ENCODE data around the gene ZDHHC22. TPM values are rescaled to one million over a fixed set of nuclear protein-coding genes. Genes with fewer than 3 reads are reported as not detected.

The ZDHHC22 gene
- total and polyA plus RNA-seq, 2 of the 13 experiments (the other 11 are each of a cell fraction or from before 2014, with no cell fraction given): not detected

Other genes starting within 250 kb of the ZDHHC22 start
- 6.2 and 8.4 TPM in 2 replicates for gene IRF2BPL, start 113.1 kb downstream of the ZDHHC22 start, total RNA-seq (2016; rRNA removed; fragmentation: Illumina TruSeq; extraction: Trizol)
- gene IRF2BPL, start 113.1 kb downstream of the ZDHHC22 start, polyA plus RNA-seq (2011; rRNA removed): 6.6 and 7.8 TPM in 2 replicates
- gene CIPC, start 43.5 kb downstream of the ZDHHC22 start, total RNA-seq (2016; rRNA removed; fragmentation: Illumina TruSeq; extraction: Trizol): 13.9 and 18.4 TPM in 2 replicates
- 6.0 and 7.6 TPM in 2 replicates for gene CIPC, start 43.5 kb downstream of the ZDHHC22 start, polyA plus RNA-seq (2011; rRNA removed)
- 0.08 and 0.27 TPM in 2 replicates for gene TMEM63C, start 40.0 kb upstream of the ZDHHC22 start, total RNA-seq (2016; rRNA removed; fragmentation: Illumina TruSeq; extraction: Trizol)
- 0.17 and 0.59 TPM in 2 replicates for gene TMEM63C, start 40.0 kb upstream of the ZDHHC22 start, polyA plus RNA-seq (2011; rRNA removed)
- not detected in 2 replicates for gene NGB, start 129.4 kb upstream of the ZDHHC22 start, total RNA-seq (2016; rRNA removed; fragmentation: Illumina TruSeq; extraction: Trizol)
- gene NGB, start 129.4 kb upstream of the ZDHHC22 start, polyA plus RNA-seq (2011; rRNA removed): 0.04 and 0.05 TPM in 2 replicates
- 7.9 and 15.9 TPM in 2 replicates for gene POMT2, start 179.1 kb upstream of the ZDHHC22 start, total RNA-seq (2016; rRNA removed; fragmentation: Illumina TruSeq; extraction: Trizol)
- gene POMT2, start 179.1 kb upstream of the ZDHHC22 start, polyA plus RNA-seq (2011; rRNA removed): 15.3 and 17.7 TPM in 2 replicates
- gene GSTZ1, start 179.2 kb upstream of the ZDHHC22 start, total RNA-seq (2016; rRNA removed; fragmentation: Illumina TruSeq; extraction: Trizol): 26.9 and 27.6 TPM in 2 replicates
- 14.4 and 15.7 TPM in 2 replicates for gene GSTZ1, start 179.2 kb upstream of the ZDHHC22 start, polyA plus RNA-seq (2011; rRNA removed)
- 11.7 and 17.5 TPM in 2 replicates for gene TMED8, start 235.3 kb upstream of the ZDHHC22 start, total RNA-seq (2016; rRNA removed; fragmentation: Illumina TruSeq; extraction: Trizol)
- 4.7 and 6.0 TPM in 2 replicates for gene TMED8, start 235.3 kb upstream of the ZDHHC22 start, polyA plus RNA-seq (2011; rRNA removed)
- 1.3 and 2.0 TPM in 2 replicates for gene SAMD15, start 235.6 kb upstream of the ZDHHC22 start, total RNA-seq (2016; rRNA removed; fragmentation: Illumina TruSeq; extraction: Trizol)
- gene SAMD15, start 235.6 kb upstream of the ZDHHC22 start, polyA plus RNA-seq (2011; rRNA removed): 0.09 TPM in 2 replicates

Data from HepG2 (cell line).